Vein endothelial cell (primary cell): ENCODE results near the gene EREG. TPM values are rescaled to one million over a fixed set of nuclear protein-coding genes. Genes with fewer than 3 reads are reported as not detected.

Source experiments
- total RNA-seq: library from RNA; depleted of rRNA; stranded (reverse); fragments of >200 nt; gene quantifications from 2 replicates; pipeline ENCODE4 v1.2.3, GENCODE V29; 2012

The EREG gene, protein sequence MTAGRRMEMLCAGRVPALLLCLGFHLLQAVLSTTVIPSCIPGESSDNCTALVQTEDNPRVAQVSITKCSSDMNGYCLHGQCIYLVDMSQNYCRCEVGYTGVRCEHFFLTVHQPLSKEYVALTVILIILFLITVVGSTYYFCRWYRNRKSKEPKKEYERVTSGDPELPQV
- total RNA-seq, result not detected in 2 replicates

DNA sequence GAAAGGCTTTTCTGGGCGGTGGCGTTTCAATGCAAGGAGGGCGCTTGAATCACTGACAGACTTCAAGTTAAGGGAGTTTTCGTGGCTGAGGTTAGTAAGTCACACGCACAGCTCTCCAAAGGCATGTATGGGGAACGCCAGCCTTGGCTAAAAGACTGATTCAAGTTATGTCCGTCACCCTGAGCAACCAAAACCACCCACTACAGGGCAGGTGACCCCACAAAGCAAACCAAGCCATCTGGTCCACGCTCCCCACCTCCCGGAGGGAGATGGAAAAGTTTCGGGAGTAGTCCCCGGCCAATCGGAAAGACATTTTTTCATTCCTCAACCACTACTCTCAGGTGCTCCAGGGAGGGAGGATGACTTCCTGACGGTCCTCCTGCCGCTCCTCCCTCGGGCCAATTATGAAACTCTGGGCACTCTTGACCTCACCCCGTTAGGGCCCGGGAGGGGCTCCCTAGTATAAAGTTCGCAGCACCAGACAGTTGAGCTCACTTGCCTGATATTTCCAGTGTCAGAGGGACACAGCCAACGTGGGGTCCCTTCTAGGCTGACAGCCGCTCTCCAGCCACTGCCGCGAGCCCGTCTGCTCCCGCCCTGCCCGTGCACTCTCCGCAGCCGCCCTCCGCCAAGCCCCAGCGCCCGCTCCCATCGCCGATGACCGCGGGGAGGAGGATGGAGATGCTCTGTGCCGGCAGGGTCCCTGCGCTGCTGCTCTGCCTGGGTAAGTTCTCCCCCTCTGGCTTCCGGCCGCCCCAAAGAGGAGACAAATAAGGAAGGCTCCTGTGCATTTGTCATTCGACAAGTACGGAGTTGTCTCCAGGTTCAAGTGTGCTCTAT lies at the start of gene EREG:
Gene EREG, plus strand, starts transcription at position 494 of the 840 bp plus-strand sequence. Its CDS starts 164 bp downstream, at position 658.

Other genes starting within 250 kb of the EREG start
- 22.2 and 30.8 TPM in 2 replicates for gene MTHFD2L, start 207.0 kb upstream of the EREG start, total RNA-seq
- 0.29 and 0.65 TPM in 2 replicates for gene EPGN, start 56.7 kb upstream of the EREG start, total RNA-seq
- 0.29 TPM in 1 of 2 replicates, not detected in the other for gene AREG, start 80.0 kb downstream of the EREG start, total RNA-seq